GM21723 (cell line): ENCODE measurements around the gene PAFAH2.
"Not testable (repeated sequence)": the region's sequence is repeated elsewhere in the genome, so short reads cannot be mapped to it uniquely, and the experiment has no call there.

Source experiments
- ATAC-seq: cut with Tn5 transposase; IDR thresholded peaks from one replicate; pipeline ENCODE4 v1.9.1; 2021; ENCODE audit warnings: mild to moderate bottlenecking, moderate library complexity; ENCODE audit not compliant: unreplicated experiment

Gene PAFAH2

DNA sequence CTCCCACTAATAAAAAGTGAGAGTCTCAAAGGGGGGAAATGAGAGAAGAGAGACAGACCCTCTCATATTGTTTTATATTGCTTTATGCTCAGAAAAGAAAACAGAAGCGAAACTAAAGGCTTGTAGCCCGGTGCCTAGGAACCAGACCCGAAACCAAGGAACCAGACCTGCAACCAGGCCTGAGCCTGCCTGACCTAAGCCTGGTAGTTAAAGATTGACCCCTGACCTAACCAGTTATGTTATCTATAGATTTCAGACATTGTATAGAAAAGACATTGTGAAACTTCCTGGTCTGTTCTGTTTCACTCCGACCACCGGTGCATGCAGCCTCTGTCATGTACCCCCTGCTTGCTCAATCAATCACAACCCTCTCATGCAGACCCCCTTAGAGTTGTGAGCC lies 54.4 kb downstream of the PAFAH2 start:
- not testable (repeated sequence) for ATAC-seq

DNA sequence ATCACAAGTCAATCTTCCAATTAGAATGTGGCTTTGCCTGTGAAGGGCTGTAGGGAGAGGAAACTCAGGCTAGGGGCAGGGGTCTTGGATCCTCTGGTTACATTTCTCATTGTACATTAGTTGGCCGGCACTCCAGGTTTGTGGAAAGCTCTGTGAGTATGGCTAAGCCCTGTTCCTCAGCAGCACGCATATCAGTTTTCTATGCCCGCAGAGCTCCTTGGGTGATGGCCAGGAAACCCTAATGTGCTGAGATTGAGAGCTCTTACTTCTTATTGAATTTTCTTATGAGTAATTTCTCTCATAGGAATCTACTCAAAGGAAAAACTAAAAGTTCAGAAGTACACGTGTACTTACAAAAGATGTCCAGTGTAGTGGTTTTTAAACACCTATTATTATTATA lies 60.9 kb downstream of the PAFAH2 start:
- no peak for ATAC-seq

DNA sequence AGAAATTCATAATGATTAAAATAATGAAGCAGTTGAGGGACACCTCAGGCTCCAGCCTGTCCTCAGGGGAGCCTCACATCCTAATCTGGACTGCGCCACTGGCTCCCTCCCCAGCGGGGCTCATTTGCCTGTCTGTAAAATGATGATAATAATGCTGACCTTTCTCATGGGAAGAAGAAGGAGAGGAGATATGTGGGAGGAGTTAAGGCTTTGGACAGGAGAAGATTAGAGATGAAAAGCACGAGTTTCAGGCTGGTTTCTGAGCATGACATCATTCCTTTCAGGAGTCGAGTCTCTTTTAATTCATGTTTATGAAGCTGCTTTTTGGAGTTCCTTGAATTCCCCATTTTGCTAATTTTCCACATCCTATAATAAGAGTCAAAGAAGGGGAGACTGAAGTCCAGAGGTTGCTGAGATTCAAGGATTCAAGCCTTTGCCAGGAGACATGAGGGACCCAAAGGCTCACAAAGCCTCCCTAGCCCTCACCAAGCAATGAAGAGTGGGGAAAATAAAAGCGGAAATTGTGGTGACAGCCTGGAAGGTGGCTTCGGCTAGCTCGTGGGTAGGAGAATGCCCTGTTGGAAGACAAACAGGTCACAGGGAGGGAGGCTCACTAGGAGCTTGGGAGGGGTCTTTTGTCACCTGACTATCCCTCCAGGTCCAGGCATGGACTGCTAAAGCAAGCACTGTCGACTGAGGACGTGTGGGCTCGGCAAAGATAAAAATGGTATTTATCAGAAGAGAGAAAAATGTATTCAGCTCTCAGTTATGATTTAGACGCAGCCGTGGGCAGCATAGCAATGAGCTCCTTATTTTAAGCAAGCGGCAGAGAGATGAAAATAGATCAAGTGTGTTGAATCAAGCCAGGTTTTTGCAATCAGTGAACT lies 64.1 kb downstream of the PAFAH2 start:
- no peak for ATAC-seq

DNA sequence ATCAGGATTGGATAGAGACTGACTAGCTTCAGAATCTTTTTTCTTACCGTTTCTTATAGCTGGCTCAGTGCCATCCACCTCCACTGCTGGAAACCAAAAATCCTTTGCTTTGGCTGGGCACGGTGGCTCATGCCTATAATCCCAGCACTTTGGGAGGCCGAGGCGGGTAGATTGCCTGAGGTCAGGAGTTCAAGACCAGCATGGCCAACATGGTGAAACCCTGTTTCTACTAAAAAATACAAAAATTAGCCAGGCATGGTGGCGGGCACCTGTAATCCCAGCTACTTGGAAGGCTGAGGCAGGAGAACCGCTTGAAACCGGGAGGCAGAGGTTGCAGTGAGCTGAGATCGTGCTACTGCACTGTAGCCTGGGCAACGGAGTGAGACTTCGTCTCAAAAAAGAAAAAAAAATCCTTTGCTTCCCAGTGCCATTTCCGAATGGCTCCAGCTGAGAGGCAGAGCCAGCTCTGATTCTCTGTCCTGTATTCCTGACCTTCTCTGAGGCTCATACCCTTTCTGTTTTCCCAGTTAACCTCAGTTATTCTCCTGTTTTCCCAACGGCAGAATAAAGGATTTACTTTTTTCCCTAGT lies 65.0 kb downstream of the PAFAH2 start:
- ATAC-seq: not testable (repeated sequence)

DNA sequence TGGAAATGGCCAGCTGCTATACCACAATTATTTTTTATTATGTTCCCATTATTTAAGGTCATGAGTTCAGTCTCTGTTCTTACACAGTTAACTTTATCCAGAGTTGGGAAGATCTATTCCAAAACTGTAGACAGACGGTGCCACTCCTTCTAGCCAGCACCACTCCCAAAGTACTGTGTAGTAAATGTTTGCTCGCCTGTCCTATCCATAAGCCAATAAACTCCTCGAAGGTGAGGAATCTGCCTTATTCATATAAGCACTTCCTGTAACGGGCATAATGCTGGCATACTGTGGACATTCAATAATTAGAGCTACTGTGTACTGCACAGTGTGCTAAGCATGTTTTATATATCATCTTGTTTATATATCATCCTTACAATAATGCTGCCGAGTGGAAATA lies 65.5 kb downstream of the PAFAH2 start:
- no peak for ATAC-seq

DNA sequence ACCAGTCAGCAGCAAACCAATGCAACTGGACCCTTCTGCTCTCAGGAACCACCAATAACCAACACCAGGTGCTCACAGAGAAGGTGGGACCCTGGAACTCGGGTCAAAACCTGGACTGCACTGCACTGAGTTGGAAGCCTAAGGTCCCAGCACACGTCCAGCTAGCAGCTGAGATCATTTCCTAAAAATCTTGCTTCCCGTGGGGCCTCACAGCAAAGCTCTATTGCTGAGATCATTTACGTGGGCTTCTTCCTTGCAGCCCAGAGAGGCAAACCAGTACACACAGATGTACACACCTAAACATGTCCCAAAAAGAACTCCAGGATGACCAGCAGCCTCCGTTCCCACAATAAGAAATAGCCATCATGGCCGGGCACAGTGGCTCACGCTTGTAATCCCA lies 68.8 kb downstream of the PAFAH2 start:
- no peak for ATAC-seq

DNA sequence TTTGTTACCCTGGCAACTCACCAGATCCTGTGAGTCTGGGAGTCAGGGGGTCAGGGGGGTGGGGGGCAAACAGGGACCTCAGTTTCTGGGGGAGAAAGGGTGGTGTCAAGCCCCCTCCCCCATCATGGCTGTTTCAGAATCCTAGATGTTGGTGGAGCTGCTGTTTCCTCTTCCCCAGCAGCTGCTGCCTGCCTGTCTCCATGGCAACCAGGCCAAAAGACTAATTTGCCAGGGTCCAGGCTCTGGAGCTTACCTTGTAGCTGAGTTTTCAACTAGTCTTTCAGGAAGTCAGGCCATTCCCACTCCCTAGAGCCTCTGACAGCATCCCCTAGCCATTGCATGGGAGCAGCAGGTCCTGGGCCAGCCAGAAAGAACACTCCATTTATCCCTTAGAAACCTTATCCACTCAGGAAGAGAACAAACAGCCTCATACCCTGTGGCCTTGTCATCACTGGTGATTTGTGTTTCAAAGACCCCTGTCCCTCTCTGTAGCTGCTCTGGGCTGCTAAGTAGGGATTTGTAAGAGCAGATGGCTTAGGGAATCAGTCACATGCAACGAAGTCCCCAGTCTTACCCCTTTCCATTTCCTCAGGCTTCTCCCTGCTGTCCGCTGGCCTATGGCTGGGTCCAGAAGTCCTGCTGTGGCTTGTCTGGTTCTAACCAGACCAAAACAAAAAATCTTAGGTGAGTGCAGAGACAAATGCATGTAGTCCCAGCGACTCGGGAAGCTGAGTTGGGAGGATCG lies 70.2 kb downstream of the PAFAH2 start:
- no peak for ATAC-seq

DNA sequence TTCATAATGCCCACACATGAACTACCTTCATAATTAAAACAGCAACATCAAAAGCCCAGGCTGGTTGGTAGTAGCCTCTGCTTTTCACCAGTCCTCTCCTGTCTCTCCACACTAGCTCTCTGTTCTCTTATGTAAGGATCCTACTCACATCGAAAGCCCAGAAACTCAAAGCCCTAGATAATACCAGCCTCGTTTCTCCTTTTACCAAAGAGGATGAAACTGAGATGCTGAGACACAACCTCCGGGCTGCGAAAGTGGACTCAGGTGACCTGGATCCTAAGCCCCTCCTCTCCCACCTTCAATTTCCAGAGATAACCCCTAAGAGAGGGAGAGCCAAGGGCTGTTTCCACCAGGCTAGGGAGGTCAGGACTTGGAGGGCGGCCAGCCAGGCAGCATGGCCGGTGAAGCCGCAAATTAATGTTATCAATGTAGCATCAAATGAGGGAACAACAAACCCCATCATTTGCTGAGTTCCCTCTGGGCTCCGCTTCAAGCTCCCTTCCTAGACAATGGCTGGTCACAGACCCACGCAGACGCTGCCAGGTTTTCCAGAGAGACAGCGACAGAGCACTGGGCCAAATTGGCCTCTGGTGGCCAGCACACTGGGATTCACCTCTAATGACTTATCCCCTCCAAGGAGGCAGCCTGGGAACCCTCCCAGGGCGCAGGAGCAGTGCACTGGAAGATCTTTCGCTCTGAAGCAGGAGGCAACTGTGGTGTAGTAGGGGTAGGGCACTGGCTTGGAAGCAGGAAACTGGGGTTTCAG lies 70.9 kb downstream of the PAFAH2 start:
- no peak for ATAC-seq

DNA sequence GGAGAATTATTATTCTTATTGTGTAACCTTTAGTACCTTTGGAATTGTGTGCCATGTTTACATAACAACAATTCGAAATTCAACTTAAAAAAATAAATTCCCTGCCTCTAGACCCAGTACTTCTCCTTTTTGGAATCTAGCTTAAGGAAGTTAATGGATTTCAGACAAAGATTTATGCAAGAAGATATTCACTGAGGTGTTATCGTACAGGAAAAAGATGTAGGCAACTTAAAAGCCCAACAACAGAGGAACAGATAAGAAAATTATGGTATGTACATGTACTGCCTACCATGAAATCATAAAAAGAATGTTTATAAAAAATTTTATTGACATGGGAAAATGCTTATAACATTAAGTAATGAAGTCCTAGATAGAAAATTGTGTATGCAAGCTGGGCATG lies 73.4 kb downstream of the PAFAH2 start:
- no peak for ATAC-seq

DNA sequence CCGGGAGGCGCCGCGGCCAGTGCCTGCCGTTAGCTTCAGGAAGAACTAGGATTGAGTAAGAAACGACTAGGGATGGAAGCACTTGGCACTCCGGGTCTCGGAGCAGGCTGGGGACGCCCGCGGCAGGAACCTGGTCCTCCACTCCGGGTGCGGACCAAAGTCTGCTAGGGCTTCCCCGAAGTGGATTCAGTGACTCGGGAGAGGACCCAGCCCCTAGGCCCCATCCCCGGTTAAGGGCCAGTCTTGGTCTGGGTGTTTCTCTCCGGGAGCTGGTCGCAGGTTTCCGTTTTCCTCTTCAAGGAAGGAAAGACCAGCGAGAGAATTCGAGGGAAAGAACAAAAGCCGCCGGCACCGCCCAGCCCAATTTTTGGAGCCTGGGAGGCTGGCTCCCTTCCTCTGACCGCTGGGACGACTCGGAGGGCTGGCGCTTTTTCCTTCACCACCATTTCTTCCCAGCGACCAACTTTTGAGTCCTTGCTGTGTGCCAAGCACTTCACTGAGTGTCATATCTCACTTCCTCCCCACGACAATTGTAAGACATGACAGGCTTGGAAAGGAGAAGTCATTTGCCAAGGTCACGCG lies 74.8 kb downstream of the PAFAH2 start:
- no peak for ATAC-seq

DNA sequence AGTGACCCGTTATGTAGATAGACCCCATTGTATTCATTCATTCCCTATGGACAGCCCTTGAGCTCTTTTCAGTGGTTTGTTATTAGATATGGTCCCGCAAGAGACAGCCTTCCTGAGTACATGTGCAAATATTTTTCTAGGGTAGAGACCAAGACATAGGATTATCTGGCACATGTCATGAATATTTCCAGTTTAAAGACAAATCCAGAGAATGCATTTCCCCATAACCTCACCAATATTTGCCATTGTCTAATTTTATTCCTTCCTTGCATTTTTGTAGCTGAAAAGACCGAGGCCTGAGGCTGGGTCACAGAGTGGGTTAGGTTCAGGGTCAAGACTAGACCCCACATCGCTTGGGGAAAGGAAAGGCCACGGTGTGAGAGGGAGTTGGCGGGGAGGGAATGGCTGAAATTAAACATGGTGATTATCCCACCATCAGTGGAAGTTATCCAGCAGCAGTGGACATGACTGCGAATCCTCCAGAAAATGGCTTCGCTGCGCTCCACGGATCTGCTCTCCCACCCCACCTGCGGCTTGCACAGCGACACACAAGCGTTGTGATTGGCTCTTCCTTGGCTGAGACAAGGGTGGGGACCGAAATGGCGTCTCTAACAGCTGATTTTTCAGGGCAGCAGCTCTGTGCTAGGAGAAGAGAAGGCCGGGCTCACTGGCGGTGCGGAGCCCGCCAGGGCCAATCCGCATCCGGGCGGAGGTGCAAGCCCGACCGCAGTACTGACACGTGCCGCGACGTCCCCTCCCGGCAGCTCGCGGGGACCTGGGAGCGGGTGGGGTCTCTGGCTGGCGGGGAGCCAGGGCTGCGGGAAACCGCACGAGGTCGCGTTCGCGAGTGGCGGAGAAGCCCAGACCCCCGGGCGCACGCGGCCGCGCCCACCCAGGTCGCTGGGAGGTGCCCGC lies 75.5 kb downstream of the PAFAH2 start:
- no peak for ATAC-seq

DNA sequence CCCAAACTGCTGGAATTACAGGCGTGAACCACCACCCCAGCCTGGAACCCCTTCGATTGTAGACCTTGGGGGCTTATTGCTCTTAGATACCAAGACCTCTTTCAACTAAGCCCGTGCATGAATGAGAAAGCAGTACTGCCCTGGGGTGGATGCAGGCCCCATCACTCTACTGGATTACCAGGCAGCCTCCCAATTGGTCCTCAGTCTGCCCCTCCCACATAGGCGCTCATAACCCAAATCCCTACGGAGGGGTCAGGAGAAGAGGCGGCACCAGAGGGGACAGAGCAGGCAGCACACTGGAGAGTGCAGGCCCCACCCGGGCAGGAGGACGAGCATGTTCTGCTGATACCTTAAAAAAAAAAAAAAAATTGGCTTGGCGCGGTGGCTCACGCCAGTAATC lies 79.2 kb downstream of the PAFAH2 start:
- no peak for ATAC-seq

DNA sequence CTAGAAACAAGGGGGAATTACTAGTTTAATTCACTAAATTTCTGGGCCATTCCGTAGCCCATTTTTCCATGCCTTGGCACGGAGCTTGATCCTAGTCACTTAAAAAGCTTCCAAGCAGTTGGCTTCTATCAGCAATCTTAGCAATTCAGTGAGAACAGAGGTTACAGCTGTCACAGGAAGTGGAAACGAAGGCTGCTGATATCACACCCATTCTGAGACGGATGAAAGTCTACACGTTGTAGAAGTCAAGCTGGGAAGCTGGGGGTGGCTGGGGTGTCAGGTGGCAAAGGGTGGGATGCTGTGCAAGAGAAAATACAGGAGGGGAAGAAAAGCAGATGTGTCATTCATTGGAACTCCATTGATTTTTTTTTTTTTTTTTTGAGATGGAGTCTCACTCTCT lies 79.9 kb downstream of the PAFAH2 start:
- ATAC-seq: no peak

DNA sequence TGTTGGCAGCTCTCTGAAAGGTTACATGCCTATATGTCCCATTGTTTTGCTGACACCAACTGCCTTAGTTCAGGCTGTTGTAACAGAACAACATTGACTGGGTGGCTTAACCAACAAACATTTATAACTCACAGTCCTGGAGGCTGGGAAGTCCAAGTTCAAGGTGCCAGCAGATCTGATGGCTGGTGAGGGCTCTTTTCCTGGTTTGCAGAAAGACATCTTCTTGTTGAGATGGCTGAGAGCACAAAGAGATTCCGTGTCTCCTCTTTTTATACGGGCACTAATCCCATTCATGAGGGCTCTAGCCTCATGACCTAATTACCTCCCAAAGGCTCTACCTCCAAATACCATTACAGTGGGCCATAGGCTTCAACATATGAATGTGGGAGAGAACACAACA lies 81.4 kb downstream of the PAFAH2 start:
- ATAC-seq: no peak

DNA sequence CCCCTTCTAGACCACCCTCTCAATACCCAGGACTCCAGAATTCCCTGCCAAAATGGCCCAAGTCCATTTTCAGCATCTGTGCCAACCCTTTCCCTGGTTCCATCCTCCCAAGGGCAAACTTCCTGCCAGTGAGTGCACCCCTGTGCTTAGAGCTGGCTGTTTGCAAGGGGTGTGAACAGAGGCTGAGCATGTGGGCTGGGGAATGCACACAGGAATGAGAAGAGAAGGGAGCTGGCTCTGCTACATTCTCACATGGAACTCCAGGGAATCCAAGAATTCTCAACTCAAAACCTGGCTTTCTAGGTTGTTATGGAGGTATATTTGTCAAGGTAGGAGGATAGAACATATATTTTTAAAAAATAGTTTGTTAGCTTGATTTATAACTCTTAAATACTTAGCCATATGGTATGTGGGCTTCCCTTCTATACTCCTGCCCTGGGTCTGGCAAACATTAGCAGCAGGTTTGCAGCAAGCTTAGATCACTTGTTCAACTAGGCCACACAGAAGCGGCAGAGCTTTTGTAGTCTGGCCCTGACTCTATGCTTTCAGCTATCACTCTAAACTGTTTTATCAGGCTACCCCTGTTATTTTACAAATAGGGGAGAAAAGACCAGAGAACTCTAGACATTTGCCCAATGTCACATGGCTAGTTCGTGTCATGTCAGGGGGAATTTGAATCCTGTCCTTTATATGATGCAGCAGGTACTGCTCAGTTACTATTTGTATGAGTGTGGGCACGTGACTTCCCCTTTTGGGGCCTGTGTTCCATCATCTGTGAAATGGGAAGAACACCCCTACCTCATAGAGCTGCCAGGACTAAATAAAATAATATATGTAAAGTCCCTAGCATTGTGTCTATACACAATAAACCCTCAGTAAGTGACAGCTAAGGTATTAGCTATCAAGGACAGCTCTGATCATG lies 83.5 kb downstream of the PAFAH2 start:
- ATAC-seq: no peak

DNA sequence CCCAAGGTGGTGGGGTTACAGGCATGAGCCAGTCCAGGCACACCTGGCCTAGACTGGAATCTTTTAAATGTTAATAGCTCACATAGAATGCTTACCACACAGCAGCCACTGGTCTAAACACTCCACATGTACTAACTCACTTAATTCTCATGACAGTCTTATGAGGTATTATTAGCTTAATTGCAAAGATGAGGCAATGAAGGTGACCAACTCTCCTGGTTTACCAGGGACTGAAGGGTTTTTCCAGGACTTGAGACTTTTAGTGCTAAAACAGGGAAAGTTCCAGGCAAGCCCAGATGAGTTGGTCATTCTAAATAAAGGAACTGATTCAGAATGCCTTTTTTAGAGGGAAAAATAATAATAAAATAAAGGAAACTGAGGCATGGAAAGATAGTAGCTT lies 84.7 kb downstream of the PAFAH2 start:
- no peak for ATAC-seq

DNA sequence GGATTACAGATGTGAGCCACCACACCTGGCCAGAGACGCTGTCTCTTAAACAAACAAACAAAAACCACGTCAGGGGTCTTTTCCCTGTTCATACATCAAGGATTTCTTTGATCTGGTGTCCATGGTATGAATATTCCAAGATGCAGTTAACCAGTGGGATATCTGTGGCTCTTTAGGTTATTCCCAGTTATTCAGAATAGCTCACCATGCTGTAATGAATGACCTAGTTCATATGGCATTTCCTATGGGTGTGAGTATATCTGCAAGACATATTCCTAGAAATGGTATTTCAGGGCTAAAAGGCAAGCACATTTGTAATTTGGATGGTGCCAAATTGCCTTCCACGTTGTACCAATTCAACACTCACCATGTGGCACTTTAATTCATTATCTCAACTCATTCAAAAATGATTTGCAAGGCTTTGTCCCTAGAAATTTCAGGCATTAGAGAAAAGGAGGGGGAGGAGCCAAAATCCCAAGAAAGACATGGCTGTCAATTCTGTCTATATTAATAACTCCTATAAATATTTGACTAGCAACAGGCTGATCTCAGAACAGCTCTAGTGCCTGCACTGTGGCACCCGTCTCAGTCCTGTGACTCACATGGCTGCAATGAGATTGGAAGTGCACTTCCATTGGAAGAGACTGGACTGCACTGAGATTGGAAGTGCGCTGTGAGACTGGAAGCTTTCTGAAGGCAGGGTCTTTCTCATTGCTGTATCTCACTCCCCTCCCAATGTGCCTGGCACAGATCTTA lies 85.6 kb downstream of the PAFAH2 start:
- no peak for ATAC-seq

DNA sequence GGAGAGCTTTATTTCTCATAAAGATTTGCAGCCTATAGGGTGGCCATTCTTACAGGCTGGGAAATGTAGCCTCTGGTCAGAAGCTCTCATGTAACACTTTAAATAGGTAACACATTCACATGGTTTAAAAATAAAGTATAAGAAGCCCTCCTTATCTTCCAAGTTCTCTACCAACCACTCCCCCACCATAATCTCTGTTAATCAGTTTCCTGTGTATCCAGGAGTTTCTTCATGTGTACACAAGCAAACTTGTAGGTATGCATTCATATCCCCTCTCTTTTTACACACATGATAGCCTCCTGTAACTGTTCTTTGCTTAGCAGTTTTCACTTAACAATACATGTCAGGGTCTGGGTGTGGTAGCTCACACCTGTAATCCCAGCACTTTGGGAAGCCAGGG lies 86.7 kb downstream of the PAFAH2 start:
- no peak for ATAC-seq
